HFFc6 (cell line): ENCODE measurements around the gene CPSF4L. TPM values are rescaled to one million over a fixed set of nuclear protein-coding genes. Genes with fewer than 3 reads are reported as not detected.

ENCODE experiments used
- DNase-seq: peaks from one replicate; pipeline ENCODE4 v3.0.0-alpha.2; 2018
- H3K27ac Mint-ChIP-seq: 2 replicates; pipeline ENCODE4 v1.8.0; 2020; ENCODE audit warnings: mild to moderate bottlenecking, mixed read lengths
- H3K27me3 Mint-ChIP-seq: 2 replicates; pipeline ENCODE4 v1.8.0; 2021; ENCODE audit warnings: mild to moderate bottlenecking, moderate library complexity, mixed read lengths; ENCODE audit not compliant: insufficient read depth
- H3K36me3 Mint-ChIP-seq: 2 replicates; pipeline ENCODE4 v1.8.0; 2021; ENCODE audit warnings: low read depth, mixed read lengths
- H3K4me1 Mint-ChIP-seq: 2 replicates; pipeline ENCODE4 v1.8.0; 2020; ENCODE audit warnings: low read depth, mixed read lengths
- H3K4me3 Mint-ChIP-seq: 2 replicates; pipeline ENCODE4 v1.8.0; 2020; ENCODE audit warnings: mild to moderate bottlenecking, moderate library complexity, mixed read lengths
- H3K9me3 Mint-ChIP-seq: 2 replicates; pipeline ENCODE4 v1.8.0; 2020; ENCODE audit warnings: mild to moderate bottlenecking, mixed read lengths
- total RNA-seq, 6 experiments: library from RNA; stranded (reverse); fragmentation: NEBNext Ultra II Directional; extraction: Animal tissue kit (Norgen Biotek cat#: 25700); gene quantifications; 2 replicates in 1 of 6; 3 replicates in 5 of 6; pipeline ENCODE4 v1.2.3, GENCODE V29; 2021
- TF ChIP-seq, protein P1 (sequence below): fragments of 200-600 bp; sonication (generic); IDR thresholded peaks from 2 replicates; pipeline ENCODE4 v1.5.0; 2021; ENCODE audit warnings: antibody characterized with exemption, mild to moderate bottlenecking

Gene CPSF4L
- total RNA-seq, 6 experiments from 2014 or later, result not detected

- peaks cover 74% of the 10 kb centered on the region for H3K4me1 Mint-ChIP-seq
Measured at GRCh38 chr17:73288534-73289302, 27.0 kb upstream of the CPSF4L start.

DNA sequence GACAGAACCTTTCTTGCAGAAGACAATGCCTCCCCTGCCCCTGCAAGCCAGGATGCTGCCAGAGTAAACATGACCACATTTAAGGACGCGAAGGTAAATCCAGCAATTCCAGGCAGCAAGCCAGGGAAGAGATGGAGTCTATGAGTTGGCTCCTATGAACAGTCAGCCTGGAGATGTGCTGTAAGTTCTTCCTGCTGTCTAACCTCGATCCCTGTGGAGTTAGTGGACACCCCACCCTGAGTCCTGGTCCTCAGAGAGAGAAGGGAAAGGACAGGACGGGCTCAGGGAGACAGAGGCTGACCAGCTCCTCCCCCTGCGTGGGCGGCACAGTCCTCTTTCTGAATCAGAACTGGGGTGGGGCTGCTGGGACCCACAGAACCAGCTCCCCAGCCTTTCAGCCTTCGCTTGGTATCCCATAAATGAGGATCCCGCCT, 25.2 kb upstream of the CPSF4L start:
- no peak for DNase-seq
- Mint-ChIP-seq H3K27ac (peak overlapping the region; percentile 52; the same call in 1 of the 2 replicates), H3K4me1 (peaks cover 55% of the 10 kb centered on the region), H3K4me3 (no peak overlapping the region), H3K36me3 (peaks cover 9% of the 10 kb centered on the region; the same call in 1 of the 2 replicates), H3K9me3 (no peaks in the 10 kb centered on the region), H3K27me3 (0 out of 2 replicates have a peak, but pooled peaks cover 5% of the 10 kb centered on the region)
- TF ChIP-seq, protein P1, sequence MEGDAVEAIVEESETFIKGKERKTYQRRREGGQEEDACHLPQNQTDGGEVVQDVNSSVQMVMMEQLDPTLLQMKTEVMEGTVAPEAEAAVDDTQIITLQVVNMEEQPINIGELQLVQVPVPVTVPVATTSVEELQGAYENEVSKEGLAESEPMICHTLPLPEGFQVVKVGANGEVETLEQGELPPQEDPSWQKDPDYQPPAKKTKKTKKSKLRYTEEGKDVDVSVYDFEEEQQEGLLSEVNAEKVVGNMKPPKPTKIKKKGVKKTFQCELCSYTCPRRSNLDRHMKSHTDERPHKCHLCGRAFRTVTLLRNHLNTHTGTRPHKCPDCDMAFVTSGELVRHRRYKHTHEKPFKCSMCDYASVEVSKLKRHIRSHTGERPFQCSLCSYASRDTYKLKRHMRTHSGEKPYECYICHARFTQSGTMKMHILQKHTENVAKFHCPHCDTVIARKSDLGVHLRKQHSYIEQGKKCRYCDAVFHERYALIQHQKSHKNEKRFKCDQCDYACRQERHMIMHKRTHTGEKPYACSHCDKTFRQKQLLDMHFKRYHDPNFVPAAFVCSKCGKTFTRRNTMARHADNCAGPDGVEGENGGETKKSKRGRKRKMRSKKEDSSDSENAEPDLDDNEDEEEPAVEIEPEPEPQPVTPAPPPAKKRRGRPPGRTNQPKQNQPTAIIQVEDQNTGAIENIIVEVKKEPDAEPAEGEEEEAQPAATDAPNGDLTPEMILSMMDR, result no peak

More at GRCh38 chr17:73288534-73289302, 27.0 kb upstream of the CPSF4L start:
- DNase-seq, result no peak
- Mint-ChIP-seq H3K27ac (peak overlapping the region; percentile 3; the same call in 1 of the 2 replicates), H3K36me3 (peaks cover 9% of the 10 kb centered on the region; the same call in 1 of the 2 replicates), H3K4me3 (no peak overlapping the region), H3K9me3 (no peaks in the 10 kb centered on the region), H3K27me3 (peaks cover 5% of the 10 kb centered on the region; the same call in 1 of the 2 replicates)
- TF ChIP-seq, protein P1, result no peak

- H3K9me3 Mint-ChIP-seq, result no peaks in the 10 kb centered on the region
- H3K4me3 Mint-ChIP-seq, result no peak overlapping the region
- peak overlapping the region; percentile 52; the same call in 1 of the 2 replicates for H3K27ac Mint-ChIP-seq
- H3K4me1 Mint-ChIP-seq, result peaks cover 48% of the 10 kb centered on the region
- 0 out of 2 replicates have a peak, but pooled peaks cover 5% of the 10 kb centered on the region for H3K27me3 Mint-ChIP-seq
- H3K36me3 Mint-ChIP-seq, result peaks cover 9% of the 10 kb centered on the region
- TF ChIP-seq, protein P1, result no peak
- DNase-seq, result no peak
Measured at GRCh38 chr17:73285916-73286862, 24.5 kb upstream of the CPSF4L start.

- Mint-ChIP-seq H3K36me3 (peaks cover 9% of the 10 kb centered on the region), H3K4me1 (peaks cover 42% of the 10 kb centered on the region), H3K27me3 (0 out of 2 replicates have a peak, but pooled peaks cover 5% of the 10 kb centered on the region), H3K9me3 (no peaks in the 10 kb centered on the region), H3K27ac (no peak overlapping the region), H3K4me3 (no peak overlapping the region)
- no peak for DNase-seq
- TF ChIP-seq, protein P1, result no peak
Measured at GRCh38 chr17:73285603-73285908, 23.9 kb upstream of the CPSF4L start.

- Mint-ChIP-seq H3K27ac (no peak overlapping the region), H3K27me3 (0 out of 2 replicates have a peak, but pooled peaks cover 5% of the 10 kb centered on the region)
Measured at GRCh38 chr17:73284906-73285602, 23.4 kb upstream of the CPSF4L start.

More at GRCh38 chr17:73284906-73285602, 23.4 kb upstream of the CPSF4L start:
- no peak for DNase-seq
- H3K4me3 Mint-ChIP-seq, result no peak overlapping the region
- TF ChIP-seq, protein P1, result no peak
- H3K4me1 Mint-ChIP-seq, result peaks cover 37% of the 10 kb centered on the region
- peaks cover 4% of the 10 kb centered on the region for H3K36me3 Mint-ChIP-seq
- no peaks in the 10 kb centered on the region for H3K9me3 Mint-ChIP-seq
